ENCODE data around the gene MAPK10. TPM values are rescaled to one million over a fixed set of nuclear protein-coding genes. Genes with fewer than 3 reads are reported as not detected.

Gene MAPK10
- total and polyA plus RNA-seq, 2 of the 8 experiments (the other 6 are each of a cell fraction or from before 2014, with no cell fraction given): 2.5 to 3.1 TPM

DNA sequence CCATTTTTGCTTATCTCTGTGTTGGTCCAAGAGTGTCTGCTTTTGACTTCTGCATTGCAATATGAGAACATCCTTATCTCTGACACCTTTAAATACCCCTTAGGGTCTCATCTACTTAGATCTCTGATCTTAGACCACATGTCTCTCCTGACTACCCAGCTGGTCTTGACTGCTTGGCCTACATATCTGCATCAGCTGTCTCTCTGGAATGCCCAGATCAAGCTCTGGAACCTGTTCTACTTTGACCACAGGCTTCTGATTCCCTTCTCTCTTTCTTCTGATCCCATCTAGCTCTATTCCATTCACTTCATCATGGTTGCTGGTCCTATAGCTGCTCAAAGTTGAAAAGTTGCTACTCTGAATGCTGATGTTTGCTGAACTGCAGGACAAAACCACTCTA is 301.2 kb downstream of the MAPK10 start (continued):
- TF ChIP-seq FOSL1 (IDR thresholded peaks at IDR 0.05; ENCODE audit: insufficient read depth, low read depth, low read length) (no peak), CREB1 (IDR thresholded peaks at IDR 0.05) (no peak)
